Spleen (tissue), 7 donors: ENCODE measurements around the gene CCDC3.

Source experiments
- CTCF ChIP-seq, 11 experiments: fragments of 200-600 bp in 7 of 11; fragments of 450-650 bp in 4 of 11; sonication (generic) in 4 of 11; IDR thresholded peaks in 8 of 11; conservative IDR thresholded peaks in 3 of 11; 1 replicate in 7 of 11; 2 replicates in 4 of 11; pipeline versions ENCODE4 v1.4.0 to v1.8.0; 2016 to 2021; ENCODE audit warnings: antibody characterized with exemption in 11 of 11, inconsistent platforms in 4 of 11, mild to moderate bottlenecking in 1 of 11
- POLR2A ChIP-seq, 3 donors: fragments of 450-650 bp; IDR thresholded peaks; one replicate each; pipeline ENCODE4 v1.5.1; 2017; ENCODE audit warnings: antibody characterized with exemption in 3 of 3, mild to moderate bottlenecking in 1 of 3
- POLR2AphosphoS5 ChIP-seq, 3 donors: sonication (generic); formaldehyde crosslinking; IDR thresholded peaks; one replicate each; pipeline ENCODE4 v1.5.1; 2017; ENCODE audit warnings: antibody characterized with exemption in 3 of 3
- donor health status: DM: no; HTN: no; CAD: no; lungs with moderate emphysema.
- donor health status: DM: no; HTN: no; CAD: no.
- donor health status: DM: no; HTN: no; CAD: no.

- TF ChIP-seq CTCF (IDR thresholded peaks at IDR 0.05 in 8 of 11, conservative IDR thresholded peaks at IDR 0.05 in 3 of 11), result peak; percentile 29 to 78 (median 67)
- no peak for TF ChIP-seq POLR2AphosphoS5 (IDR thresholded peaks at IDR 0.05)
- no peak for TF ChIP-seq POLR2A (IDR thresholded peaks at IDR 0.05)
Observed at GRCh38 chr10:12902135-12902572, 99.4 kb downstream of the CCDC3 start.
